ENCODE measurements around the gene SOAT1. TPM values are rescaled to one million over a fixed set of nuclear protein-coding genes. Genes with fewer than 3 reads are reported as not detected.

Gene SOAT1
- total and polyA plus RNA-seq, 2 of the 8 experiments (the other 6 are each of a cell fraction or from before 2014, with no cell fraction given) = 2.7 to 4.7 TPM

DNA sequence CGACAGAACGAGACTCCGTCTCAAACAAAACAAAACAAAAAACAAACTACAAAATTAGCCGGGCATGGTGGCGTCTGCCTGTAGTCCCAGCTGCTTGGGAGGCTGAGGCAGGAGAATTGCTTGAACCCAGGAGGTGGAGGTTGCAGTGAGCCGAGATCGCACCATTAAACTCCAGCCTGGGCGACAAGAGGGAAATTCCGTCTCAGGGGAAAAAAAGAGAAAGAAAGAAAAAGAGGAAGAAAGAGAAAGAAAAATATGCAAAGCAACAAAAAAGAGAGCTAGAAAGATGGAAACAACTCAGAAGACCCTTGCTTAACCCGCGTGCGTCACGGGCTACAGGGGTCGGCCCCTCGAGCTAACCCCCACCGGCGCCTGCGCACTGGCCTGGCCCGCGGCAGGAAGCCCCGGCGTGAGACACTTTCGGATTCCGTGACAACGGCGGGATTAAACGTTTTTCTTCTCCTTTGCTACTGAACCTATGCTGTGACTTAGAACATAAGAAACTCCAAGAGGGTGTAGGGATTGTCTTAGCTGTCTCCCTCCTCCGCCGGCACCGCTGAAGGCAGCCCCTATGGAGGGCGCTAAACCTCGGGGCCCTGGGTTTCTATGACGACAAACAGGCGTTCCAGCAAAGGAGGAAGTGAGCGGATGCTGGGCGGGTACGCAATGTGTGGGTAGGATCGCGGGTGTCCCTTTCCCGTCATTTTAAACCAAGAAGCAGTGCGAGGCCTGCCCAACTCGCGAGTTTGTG lies 71.9 kb downstream of the SOAT1 start, which contains the start of gene AXDND1:
TSS of gene AXDND1 (plus strand) at position 630 of the 751 bp plus-strand sequence. CDS start 539 bp downstream, outside the sequence.
- Histone ChIP-seq H3K23me2 (ENCODE audit: low read depth, low read length) (no peaks in the 10 kb centered on the region; the same call in 1 of the 2 replicates), H3K9me3 (ENCODE audit: insufficient read depth in 2 of 2, low read depth in 1 of 2, low read length in 1 of 2) (no peaks in the 10 kb centered on the region), H2BK20ac (ENCODE audit: low read length) (no peak within 1 kb of the TSS), H3K4me2 (ENCODE audit: insufficient read depth in 1 of 2, low read depth in 2 of 2, low read length in 2 of 2) (peak within 1 kb of the TSS; percentile 71 to 76), H3K27me3 (replicated peaks in 1 of 4; ENCODE audit: control insufficient read depth in 3 of 4, extremely low read depth in 1 of 4, insufficient read depth in 3 of 4, low read length in 3 of 4) (no peaks in the 10 kb centered on the region), H2BK120ac (replicated peaks; ENCODE audit: low read depth, low read length) (no peak within 1 kb of the TSS), H3K23ac (ENCODE audit: insufficient read length) (no peak within 1 kb of the TSS), H2BK15ac (ENCODE audit: low read length) (peak within 1 kb of the TSS; percentile 40; the same call in 1 of the 2 replicates), H3K4ac (replicated peaks; ENCODE audit: insufficient read length, low read depth, low read length) (no peak within 1 kb of the TSS), H3K18ac (ENCODE audit: extremely low read depth, low read length) (peak within 1 kb of the TSS; percentile 53), H4K8ac (ENCODE audit: extremely low read depth, insufficient read depth, low read length) (peak within 1 kb of the TSS; percentile 58; the same call in 1 of the 2 replicates), H3K56ac (replicated peaks; ENCODE audit: insufficient read length, low read depth, low read length) (peak within 1 kb of the TSS; percentile 74), H2AK5ac (ENCODE audit: low read depth, low read length) (no peak within 1 kb of the TSS), H3K4me1 (replicated peaks in 1 of 4; ENCODE audit: control insufficient read depth in 3 of 4, insufficient read depth in 4 of 4, low read length in 3 of 4) (no peaks in the 10 kb centered on the region), H3K9ac (replicated peaks in 1 of 4; ENCODE audit: extremely low read depth in 1 of 4, low read depth in 3 of 4, low read length in 3 of 4) (peak within 1 kb of the TSS; percentile 52 to 90 (median 74)), H3K79me2 (ENCODE audit: control insufficient read depth in 1 of 2, insufficient read depth in 2 of 2, low read length in 2 of 2) (no peaks in the 10 kb centered on the region), H3K14ac (ENCODE audit: insufficient read length) (no peak within 1 kb of the TSS), H2BK5ac (ENCODE audit: low read depth, low read length) (peak within 1 kb of the TSS; percentile 76; the same call in 1 of the 2 replicates), H3K36me3 (ENCODE audit: control insufficient read depth in 2 of 4, insufficient read depth in 4 of 4, low read length in 3 of 4) (no peaks in the 10 kb centered on the region), H3K4me3 (ENCODE audit: extremely low read depth in 1 of 4, insufficient read depth in 2 of 4, low read depth in 3 of 4, low read length in 4 of 4) (peak within 1 kb of the TSS; percentile 83 to 91 (median 87)), H4K20me1 (replicated peaks in 1 of 2; ENCODE audit: control insufficient read depth in 1 of 2, insufficient read depth in 2 of 2, low read length in 2 of 2) (no peaks in the 10 kb centered on the region), H3K79me1 (ENCODE audit: low read depth, low read length) (no peaks in the 10 kb centered on the region), H2AFZ (ENCODE audit: low read length) (peak within 1 kb of the TSS; percentile 96), H4K91ac (replicated peaks; ENCODE audit: insufficient read length, low read length) (no peak within 1 kb of the TSS), H2BK12ac (ENCODE audit: low read depth, low read length) (peak within 1 kb of the TSS; percentile 68; the same call in 1 of the 2 replicates), H3K27ac (ENCODE audit: low read depth, low read length) (peak within 1 kb of the TSS; percentile 86), H4K5ac (ENCODE audit: insufficient read length, low read depth, low read length) (peak within 1 kb of the TSS; percentile 75)
- no peak for FAIRE-seq
- POLR2A ChIA-PET (ENCODE audit: partially characterized antibody) = interaction anchor here (0.5 to 1.2 kb wide), 2 partner anchors 15 to 255 kb away, joined by 3 read pairs; no protein-coding TSS in a partner anchor
- DNase-seq (ENCODE audit: low read depth in 1 of 2, low spot score in 2 of 2) = peak; percentile 5 to 87
- 15% methylated on average over 42 of the region's 43 CpGs; no CpG with 5 or more reads in 1 of the 2 experiments for WGBS, 2 experiments (ENCODE audit: extremely low coverage in 1 of 2, insufficient coverage in 1 of 2, insufficient read length in 1 of 2, insufficient replicate concordance in 2 of 2, low coverage in 1 of 2, low lambda C conversion rate in 2 of 2, missing lambda C conversion rate in 1 of 2)
- CTCF ChIA-PET (ENCODE audit: partially characterized antibody) = interaction anchor here (0.6 to 5.8 kb wide), 5 partner anchors 12 to 313 kb away, joined by 3 to 34 read pairs (median 4); partner anchors contain the start of gene TOR3A
- TF ChIP-seq, protein P1, sequence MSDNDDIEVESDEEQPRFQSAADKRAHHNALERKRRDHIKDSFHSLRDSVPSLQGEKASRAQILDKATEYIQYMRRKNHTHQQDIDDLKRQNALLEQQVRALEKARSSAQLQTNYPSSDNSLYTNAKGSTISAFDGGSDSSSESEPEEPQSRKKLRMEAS (IDR thresholded peaks at IDR 0.05) = peak; percentile 41
- peak; percentile 72 for TF ChIP-seq NRF1 (IDR thresholded peaks at IDR 0.05; ENCODE audit: low read depth, low read length)
- peak; percentile 96 for TF ChIP-seq SP4 (IDR thresholded peaks at IDR 0.05; ENCODE audit: low read length)
- no peak for TF ChIP-seq CHD2 (IDR thresholded peaks at IDR 0.05; ENCODE audit: low read length)
- no peak for TF ChIP-seq CBX8 (IDR thresholded peaks at IDR 0.05; ENCODE audit: borderline replicate concordance, low read depth, low read length)
- TF ChIP-seq, protein P2, sequence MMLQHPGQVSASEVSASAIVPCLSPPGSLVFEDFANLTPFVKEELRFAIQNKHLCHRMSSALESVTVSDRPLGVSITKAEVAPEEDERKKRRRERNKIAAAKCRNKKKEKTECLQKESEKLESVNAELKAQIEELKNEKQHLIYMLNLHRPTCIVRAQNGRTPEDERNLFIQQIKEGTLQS (IDR thresholded peaks at IDR 0.05; ENCODE audit: insufficient read depth, low read depth, low read length) = no peak
- TF ChIP-seq SIN3A (conservative IDR thresholded peaks at IDR 0.05 in 1 of 2, IDR thresholded peaks at IDR 0.05 in 1 of 2; ENCODE audit: low read depth in 1 of 2, low read length in 2 of 2) = peak in 1 of 2 experiments; percentile 95; a peak in 2 of 4 replicates
- TF ChIP-seq, protein P3, sequence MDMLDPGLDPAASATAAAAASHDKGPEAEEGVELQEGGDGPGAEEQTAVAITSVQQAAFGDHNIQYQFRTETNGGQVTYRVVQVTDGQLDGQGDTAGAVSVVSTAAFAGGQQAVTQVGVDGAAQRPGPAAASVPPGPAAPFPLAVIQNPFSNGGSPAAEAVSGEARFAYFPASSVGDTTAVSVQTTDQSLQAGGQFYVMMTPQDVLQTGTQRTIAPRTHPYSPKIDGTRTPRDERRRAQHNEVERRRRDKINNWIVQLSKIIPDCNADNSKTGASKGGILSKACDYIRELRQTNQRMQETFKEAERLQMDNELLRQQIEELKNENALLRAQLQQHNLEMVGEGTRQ (IDR thresholded peaks at IDR 0.05; ENCODE audit: low read length) = no peak
- TF ChIP-seq BRCA1 (IDR thresholded peaks at IDR 0.05; ENCODE audit: low read depth, low read length) = no peak
- peak; percentile 61; the same call in 1 of the 2 replicates for TF ChIP-seq TAF1 (IDR thresholded peaks at IDR 0.05; ENCODE audit: low read depth, low read length)
